Omental fat pad (tissue), 4 donors: ENCODE measurements around the gene CIITA. TPM values are rescaled to one million over a fixed set of nuclear protein-coding genes. Genes with fewer than 3 reads are reported as not detected.
A peak's percentile ranks its signal among the peaks of the same experiment; 100 is the strongest.

Experiments used
- ATAC-seq: fragments of 150-250 bp; one replicate; pipeline ENCODE4 v1.9.1; 2016; ENCODE audit warnings: mild to moderate bottlenecking, moderate library complexity; ENCODE audit not compliant: low FRiP score
- DNase-seq: peaks from one replicate; pipeline ENCODE4 v3.0.0-alpha.2; 2019; ENCODE audit warnings: low spot score
- total RNA-seq, 4 donors: library from RNA; depleted of rRNA; stranded (reverse); fragments of >200 nt; gene quantifications; one replicate each; pipeline ENCODE4 v1.1.0, GENCODE V29; 2016
- TF ChIP-seq, protein P1 (sequence below), 3 donors: fragments of 450-650 bp; IDR thresholded peaks; one replicate each; pipeline ENCODE4 v1.5.1; 2016 to 2017; ENCODE audit warnings: antibody characterized with exemption in 3 of 3, mild to moderate bottlenecking in 3 of 3, moderate library complexity in 2 of 3

Gene CIITA
- total RNA-seq, 4 donors from 2014 or later = 3.2 to 101 (median 11.2) TPM

DNA sequence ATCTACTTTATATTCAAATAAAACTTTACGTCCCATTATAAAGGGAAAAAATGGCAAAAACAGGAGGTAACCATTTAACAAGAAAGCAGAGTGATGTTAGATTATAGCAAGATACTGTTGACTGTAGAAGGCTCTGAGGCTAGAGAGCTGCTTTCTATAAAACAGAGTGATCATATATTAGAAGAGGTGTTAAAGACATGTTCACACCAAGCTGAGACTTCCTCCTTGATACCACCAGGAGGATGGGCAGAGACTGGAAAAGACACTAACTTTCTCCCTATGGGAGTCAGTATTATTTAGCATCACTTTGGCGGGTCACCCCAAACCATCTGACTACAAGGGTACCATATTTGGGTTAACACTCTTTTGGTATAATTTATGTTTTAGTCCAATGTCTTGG, 687 bp upstream of the CIITA start:
- ATAC-seq = no peak

DNA sequence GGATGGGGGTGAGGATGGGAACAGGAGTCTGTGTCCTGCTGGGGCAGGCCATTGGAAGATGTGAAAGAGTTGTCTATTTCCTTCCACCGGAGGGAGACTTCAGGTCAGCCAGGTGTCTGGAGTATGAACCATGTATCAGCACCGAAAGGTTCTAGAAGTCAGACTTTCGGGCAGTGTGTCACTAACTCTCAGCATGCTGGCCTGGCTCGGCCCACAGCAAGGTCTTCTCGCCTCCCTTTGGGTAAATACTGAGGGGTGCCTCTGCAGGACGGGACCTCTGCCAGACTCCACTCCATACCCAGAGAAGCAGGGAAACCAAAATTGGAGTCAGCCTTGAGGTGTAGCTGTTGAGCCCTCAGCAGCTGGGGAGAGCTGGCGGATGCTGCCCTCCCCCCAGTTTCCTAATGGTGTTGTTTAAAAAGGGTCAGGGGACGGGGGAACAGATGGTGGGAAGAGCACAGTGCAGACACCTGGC, 507 bp downstream of the CIITA start:
- no peak for ATAC-seq
- TF ChIP-seq, protein P1, sequence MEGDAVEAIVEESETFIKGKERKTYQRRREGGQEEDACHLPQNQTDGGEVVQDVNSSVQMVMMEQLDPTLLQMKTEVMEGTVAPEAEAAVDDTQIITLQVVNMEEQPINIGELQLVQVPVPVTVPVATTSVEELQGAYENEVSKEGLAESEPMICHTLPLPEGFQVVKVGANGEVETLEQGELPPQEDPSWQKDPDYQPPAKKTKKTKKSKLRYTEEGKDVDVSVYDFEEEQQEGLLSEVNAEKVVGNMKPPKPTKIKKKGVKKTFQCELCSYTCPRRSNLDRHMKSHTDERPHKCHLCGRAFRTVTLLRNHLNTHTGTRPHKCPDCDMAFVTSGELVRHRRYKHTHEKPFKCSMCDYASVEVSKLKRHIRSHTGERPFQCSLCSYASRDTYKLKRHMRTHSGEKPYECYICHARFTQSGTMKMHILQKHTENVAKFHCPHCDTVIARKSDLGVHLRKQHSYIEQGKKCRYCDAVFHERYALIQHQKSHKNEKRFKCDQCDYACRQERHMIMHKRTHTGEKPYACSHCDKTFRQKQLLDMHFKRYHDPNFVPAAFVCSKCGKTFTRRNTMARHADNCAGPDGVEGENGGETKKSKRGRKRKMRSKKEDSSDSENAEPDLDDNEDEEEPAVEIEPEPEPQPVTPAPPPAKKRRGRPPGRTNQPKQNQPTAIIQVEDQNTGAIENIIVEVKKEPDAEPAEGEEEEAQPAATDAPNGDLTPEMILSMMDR (IDR thresholded peaks at IDR 0.05) = no peak
- DNase-seq = no peak

More for the DNA sequence above, 687 bp upstream of the CIITA start:
- DNase-seq = no peak
- TF ChIP-seq, protein P1 (IDR thresholded peaks at IDR 0.05) = no peak

DNA sequence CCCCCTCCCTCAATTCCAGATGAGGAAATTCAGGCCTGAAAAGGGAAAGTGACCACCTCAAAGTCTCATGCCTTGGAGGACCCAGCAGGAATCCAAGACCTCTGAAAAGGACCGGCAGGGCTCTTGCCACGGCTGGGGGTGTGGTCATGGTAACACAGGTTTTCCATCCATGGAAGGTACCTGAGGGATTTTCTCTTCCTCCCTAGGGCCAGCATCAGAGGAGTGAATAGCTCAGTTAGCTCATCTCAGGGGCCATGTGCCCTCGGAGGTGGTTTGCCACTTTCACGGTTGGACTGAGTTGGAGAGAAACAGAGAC, 1.3 kb downstream of the CIITA start:
- DNase-seq (no peak), ATAC-seq (no peak)
- TF ChIP-seq, protein P1 (IDR thresholded peaks at IDR 0.05) = no peak

DNA sequence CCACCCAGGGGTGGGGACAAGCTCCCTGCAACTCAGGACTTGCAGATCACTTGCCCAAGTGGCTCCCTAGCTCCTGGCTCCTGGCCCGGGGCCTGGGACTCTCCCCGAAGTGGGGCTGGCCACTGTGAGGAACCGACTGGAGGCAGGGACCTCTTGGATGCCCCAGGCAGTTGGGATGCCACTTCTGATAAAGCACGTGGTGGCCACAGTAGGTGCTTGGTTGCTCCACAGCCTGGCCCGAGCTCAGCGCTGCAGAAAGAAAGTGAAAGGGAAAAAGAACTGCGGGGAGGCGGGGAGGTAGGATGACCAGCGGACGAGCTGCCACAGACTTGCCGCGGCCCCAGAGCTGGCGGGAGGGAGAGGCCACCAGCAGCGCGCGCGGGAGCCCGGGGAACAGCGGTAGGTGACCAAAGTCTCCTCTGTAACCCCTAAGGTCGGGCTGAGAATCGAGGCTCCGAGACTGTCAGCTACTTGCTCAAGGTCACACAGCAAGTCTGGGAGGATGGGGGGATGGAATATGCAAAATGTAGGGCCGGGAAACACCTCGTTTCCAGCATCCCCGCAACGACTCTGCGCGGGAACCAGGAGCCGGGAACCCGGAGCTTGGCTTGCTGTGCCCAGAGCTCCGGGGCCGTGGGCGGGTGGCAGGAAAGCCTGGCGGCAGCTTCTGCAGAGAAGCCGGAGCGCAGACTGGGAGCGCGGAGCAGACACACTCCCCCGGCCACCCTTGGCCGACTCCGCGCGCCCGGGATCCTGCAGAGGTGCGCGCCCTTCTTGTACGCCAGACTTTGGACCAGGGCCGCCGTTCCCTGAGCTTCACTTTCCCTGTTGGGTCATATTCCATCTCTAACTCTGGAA, 1.9 kb downstream of the CIITA start:
- ATAC-seq (peak; percentile 73), DNase-seq (peak; percentile 32)
- TF ChIP-seq, protein P1 (IDR thresholded peaks at IDR 0.05) = no peak

DNA sequence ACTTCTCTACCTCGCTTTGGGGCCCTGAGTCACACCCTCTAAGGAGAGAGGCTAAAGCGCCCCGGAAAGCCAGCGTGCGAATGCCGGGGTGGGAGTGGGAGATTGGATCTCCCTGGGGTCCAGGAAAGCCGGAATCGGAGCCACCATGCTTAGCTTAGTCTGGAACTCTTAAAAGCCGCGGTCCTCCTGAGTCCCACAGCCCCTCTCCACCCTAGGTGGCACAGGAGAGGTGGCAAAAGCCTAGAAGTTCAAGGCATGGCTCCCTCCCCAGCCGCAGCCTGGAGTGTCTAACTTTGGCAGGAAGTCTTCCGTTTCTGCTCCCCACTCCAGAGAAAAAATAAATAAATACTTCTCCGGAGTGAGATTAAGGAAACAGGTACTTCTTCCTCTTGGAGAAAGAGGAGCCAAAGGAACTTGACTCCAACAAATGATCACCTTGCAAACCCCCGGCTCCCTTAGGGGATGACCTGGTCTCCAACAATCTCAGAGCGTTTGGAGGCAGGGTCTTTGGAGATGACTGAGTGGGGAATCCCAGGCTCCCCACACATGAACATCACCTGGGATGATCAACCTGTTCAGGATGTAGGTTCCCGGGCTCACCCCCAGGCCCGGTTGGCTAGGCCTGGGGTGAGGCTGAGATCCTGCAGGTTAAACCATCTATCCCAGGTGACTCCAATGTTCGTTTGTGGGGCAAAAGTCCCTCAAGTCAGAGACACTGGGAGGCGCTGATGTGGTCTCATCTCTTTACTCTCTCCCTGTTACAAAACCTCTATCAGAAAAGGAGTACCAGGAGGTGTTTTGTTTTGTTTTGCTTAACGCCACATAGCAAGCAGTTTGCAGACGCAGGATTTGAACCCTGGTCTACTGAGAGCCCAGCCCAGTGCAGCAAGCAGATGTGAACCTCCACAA, 2.9 kb downstream of the CIITA start:
- TF ChIP-seq, protein P1 (IDR thresholded peaks at IDR 0.05) = no peak
- DNase-seq (no peak), ATAC-seq (peak; percentile 24)

DNA sequence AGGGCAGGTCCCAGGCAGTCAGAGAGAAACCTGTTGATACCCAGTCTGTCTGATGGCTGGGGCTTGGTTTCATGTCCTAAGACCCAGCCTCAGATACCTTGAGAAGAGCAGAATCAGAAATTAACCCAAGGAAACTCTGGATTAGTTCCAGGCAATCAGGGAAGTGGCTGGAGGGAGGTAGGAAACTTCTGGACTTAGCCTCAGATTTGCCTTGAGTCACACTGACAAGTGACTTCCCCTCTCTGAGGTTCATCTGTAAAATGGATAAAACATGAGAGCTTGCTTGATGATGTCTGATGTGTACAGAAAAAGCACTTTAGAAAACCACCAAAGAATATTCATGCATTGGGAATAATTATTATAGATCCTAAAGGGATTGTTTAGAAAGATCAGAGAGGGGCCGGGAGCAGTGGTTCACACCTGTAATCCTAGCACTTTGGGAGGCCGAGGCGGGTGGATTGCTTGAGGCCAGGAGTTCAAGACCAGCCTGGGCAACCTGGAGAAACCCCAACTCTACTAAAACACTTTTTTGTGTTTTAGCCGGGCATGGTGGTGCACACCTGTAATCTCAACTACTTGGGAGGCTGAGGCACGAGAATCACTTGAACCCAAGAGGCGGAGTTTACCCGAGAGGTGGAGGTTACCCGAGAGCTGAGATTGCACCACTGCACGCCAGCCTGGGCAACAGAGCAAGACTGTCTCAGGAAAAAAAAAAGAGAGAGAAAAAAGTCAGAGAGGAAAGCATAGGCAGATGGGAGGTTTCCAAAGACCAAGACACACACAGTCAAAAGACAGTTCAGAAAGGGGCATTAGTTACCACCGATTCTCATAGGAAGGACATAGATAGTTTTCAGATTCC, 3.8 kb downstream of the CIITA start:
- DNase-seq (no peak), ATAC-seq (no peak)
- TF ChIP-seq, protein P1 (IDR thresholded peaks at IDR 0.05) = no peak
